Uterus (tissue), 2 donors: ENCODE data around the gene NCS1.

ENCODE experiments used
- POLR2A ChIP-seq, 2 donors: fragments of 450-650 bp; IDR thresholded peaks; one replicate each; pipeline ENCODE4 v1.6.1; 2016; ENCODE audit warnings: antibody characterized with exemption in 2 of 2, mild to moderate bottlenecking in 1 of 2, moderate library complexity in 1 of 2
- TF ChIP-seq, protein P1 (sequence below), 4 experiments: fragments of 200-600 bp in 2 of 4; fragments of 450-650 bp in 2 of 4; sonication (generic) in 2 of 4; IDR thresholded peaks; one replicate each; pipeline ENCODE4 v1.5.1; 2016 to 2019; ENCODE audit warnings: antibody characterized with exemption in 4 of 4, mild to moderate bottlenecking in 2 of 4, moderate library complexity in 1 of 4

DNA sequence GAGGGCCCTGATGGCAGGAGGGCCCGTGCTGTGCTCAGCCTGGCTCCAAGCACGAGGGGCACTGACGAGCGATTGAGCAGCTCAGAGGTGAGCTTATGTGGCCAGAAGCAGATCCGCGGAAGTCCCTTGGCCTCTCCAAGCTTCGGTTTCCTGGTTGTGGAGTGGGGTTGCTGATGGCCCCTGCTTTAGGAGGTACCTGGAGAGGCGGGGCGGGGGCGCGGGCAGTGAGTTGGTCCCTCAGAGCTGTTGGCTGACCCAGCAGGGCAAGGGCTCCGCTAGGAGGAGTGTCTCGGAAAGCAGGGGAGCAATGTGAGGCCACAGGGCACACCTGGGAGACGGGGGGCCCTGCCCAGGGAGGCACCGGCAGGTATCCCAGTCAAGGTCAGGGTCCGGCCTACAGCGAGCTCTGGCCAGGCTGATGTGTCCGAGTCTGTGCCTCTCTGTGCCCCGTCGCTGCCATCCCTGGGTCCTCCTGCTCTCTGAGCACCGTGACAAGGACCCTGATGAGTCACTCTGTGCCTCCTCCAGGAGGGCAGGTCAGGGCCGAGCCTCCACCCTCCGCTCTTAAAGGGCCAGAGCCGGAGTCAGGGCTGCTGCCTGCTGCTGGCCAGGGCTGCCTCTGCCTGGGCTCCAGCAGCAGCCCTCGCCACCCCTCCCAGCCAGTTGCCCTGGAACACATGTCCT is 14.8 kb downstream of the NCS1 start:
- peak; percentile 9 to 52 for TF ChIP-seq POLR2A (IDR thresholded peaks at IDR 0.05)
- TF ChIP-seq, protein P1, sequence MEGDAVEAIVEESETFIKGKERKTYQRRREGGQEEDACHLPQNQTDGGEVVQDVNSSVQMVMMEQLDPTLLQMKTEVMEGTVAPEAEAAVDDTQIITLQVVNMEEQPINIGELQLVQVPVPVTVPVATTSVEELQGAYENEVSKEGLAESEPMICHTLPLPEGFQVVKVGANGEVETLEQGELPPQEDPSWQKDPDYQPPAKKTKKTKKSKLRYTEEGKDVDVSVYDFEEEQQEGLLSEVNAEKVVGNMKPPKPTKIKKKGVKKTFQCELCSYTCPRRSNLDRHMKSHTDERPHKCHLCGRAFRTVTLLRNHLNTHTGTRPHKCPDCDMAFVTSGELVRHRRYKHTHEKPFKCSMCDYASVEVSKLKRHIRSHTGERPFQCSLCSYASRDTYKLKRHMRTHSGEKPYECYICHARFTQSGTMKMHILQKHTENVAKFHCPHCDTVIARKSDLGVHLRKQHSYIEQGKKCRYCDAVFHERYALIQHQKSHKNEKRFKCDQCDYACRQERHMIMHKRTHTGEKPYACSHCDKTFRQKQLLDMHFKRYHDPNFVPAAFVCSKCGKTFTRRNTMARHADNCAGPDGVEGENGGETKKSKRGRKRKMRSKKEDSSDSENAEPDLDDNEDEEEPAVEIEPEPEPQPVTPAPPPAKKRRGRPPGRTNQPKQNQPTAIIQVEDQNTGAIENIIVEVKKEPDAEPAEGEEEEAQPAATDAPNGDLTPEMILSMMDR (IDR thresholded peaks at IDR 0.05), result peak in 1 of 4 experiments; percentile 2
